ENCODE data around the gene MT1HL1.

DNA sequence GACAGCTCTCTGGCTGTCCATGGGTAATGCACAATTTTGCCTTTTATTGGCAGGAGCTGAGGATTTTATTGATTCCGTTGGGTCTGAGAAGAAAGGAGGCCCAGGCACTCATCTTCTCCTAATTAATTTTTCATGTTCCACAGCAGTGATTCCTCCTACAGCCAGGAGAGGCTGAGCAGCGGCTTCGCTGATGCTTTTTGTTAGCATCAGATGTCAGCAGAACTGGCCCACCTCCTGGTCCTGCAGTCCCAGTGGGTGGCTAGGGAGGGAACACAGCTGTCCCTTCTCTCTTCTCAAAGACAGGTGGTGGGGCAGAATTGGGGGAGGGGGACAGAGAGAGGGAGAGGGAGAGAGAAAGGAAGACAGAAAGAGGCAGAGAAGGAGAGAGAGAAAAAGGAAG is 5.7 kb downstream of the MT1HL1 start:
- TF ChIP-seq, protein P1, sequence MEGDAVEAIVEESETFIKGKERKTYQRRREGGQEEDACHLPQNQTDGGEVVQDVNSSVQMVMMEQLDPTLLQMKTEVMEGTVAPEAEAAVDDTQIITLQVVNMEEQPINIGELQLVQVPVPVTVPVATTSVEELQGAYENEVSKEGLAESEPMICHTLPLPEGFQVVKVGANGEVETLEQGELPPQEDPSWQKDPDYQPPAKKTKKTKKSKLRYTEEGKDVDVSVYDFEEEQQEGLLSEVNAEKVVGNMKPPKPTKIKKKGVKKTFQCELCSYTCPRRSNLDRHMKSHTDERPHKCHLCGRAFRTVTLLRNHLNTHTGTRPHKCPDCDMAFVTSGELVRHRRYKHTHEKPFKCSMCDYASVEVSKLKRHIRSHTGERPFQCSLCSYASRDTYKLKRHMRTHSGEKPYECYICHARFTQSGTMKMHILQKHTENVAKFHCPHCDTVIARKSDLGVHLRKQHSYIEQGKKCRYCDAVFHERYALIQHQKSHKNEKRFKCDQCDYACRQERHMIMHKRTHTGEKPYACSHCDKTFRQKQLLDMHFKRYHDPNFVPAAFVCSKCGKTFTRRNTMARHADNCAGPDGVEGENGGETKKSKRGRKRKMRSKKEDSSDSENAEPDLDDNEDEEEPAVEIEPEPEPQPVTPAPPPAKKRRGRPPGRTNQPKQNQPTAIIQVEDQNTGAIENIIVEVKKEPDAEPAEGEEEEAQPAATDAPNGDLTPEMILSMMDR (IDR thresholded peaks at IDR 0.05) = no peak
- TF ChIP-seq POLR2A (IDR thresholded peaks at IDR 0.05) = no peak
